HUDEP-2 (cell line): Measurements from ENCODE around the gene RCHY1.
"Not testable (repeated sequence)": the region's sequence is repeated elsewhere in the genome, so short reads cannot be mapped to it uniquely, and the experiment has no call there.

Experiments used
- DNase-seq, 76 experiments: peaks; one replicate each; lab custom pipeline; 2025; ENCODE audit not compliant: unreplicated experiment in 76 of 76; lab: John Stamatoyannopoulos, UW

The RCHY1 gene

DNA sequence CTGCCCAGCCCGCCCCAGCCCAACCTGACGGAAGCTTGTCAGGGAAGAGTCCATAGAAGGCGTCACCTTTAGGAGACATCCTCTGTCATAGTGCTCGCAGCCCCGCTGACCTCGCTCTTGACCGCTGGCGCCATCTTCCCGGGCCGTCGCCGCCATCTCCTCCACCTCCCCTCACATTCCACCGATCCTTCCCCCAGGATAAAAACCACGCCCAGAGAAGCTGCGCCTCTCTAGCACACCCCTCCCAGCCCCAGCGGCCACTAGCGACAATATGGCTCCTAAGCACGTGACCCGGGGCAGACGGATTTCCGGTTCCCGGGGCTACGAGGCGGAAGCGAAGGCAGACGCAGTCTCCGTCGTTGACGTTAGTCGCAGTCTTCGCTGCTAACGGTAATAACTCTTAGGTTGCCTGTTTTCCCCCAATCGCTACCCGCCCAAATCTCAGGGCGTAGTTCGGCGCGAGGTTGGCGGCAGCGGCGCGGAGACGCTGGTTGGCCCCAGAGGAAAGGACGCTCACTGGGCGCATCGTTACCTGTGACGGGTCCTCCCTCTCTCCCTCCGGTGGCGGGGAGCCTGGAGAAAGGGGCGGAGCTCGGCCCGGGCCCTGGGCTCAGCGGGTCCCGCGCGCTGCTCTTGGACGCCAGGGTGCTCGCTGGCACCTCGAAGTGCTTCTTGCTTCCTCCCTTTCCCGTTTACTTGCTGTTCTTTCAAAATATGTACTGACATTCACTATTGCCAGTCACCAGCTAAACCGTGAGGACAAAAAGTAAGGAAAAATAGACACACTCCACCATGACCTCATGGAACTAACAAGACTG, at the start of gene RCHY1, which contains the start of gene THAP6:
Gene RCHY1 (minus strand): TSS at position 273 of the 818 bp plus-strand sequence. CDS start 117 bp downstream, at position 156.
Gene THAP6 (plus strand): TSS at position 343 of the 818 bp plus-strand sequence. CDS start 980 bp downstream, outside the sequence.
- DNase-seq = peak in 75 of 76 experiments; percentile 13 to 93 (median 86)

DNA sequence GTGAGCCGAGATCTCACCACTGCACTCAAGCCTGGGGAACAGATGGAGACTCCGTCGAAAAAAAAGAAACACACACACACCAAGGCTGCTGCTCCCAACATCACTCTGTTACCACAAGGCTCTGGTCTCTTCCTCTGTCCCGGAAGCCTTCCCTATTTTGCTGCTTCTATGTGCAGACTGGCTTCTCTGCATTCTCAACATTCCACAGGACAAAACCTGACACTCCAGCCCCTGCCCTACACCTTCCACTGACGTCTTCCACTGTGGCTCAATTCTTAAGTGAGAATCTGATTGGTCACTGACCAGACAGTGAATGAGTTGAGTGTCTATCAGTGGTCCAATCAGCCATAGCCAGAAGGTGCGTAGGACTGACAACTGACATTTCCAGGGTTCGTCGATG, 47.6 kb upstream of the RCHY1 start:
- DNase-seq = no peak

DNA sequence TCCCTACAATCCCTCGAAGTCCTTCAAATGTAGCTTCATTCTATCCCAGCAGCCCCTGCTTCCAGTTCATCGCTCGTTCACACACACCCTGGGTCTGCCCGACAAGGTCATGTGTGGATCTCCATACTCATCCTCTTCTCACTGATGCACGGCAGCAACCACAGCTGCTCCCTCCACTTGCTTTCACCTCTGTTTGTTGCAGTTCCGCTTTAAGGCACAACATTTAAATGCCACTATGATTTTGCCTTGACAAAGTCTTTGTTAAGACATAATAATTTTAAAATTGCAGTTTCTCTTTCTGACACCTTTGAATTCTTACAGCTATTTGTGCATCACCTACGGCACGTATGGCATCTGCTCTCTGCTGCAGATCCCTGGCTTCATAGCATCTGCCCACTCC, 43.5 kb upstream of the RCHY1 start:
- no peak for DNase-seq

- DNase-seq = no peak
Measured at GRCh38 chr4:75555294-75556164, 41.3 kb upstream of the RCHY1 start, which contains the start of gene ODAPH. ODAPH (plus strand) TSS chr4:75556066; CDS start chr4:75556083, 17 bp downstream.

DNA sequence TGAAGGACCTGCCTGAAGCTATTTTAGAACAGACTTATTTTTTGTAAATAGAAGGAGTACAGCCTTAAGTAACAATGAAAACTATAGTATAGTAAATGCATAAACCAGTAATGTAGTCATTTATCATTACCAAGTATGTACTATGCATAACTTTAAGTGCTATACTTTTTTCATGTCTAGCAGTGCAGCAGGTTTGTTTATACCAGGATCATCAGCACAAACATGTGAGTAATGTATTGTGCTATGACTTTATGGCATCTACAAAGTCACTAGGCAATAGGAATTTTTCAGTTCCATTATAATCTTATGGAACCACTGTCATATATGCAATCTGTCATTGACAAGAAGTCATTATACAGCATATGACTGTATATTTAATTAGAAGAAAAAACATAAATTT, 38.2 kb upstream of the RCHY1 start:
- no peak for DNase-seq

GRCh38 chr4:75549019-75549418, 34.8 kb upstream of the RCHY1 start:
- no peak for DNase-seq

DNA sequence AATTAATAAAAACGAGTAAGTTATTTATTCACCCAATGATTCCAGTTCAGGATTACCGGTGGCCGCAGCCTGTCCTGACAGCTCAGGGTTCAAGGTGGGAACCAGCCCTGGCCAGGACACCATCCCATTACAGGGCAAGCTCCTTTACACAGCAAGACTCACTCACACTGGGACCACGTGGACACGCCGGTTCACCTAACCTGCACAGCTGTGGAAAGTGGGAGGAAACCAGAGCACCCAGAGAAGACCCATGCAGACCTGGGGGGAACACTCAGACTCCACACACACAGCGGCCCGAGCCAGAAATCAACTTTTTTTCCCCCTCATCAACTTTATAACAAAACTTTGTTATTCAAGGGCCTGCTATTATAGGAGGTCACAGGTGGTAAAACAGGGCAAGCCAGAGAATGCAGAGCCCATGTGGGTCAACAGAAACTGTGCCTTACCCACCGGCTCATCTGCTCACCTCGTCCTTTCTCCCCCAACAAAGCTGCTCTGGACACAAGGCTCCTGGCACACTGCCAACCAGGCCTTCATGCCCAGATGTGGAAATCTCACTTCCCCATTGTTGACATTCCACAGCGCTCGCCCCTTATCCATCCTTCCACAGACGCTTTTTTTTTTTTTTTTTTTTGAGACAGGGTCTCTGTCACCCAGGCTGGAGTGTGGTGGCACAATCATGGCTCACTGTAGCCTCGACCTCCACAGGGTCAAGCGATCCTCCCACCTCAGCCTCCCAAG, 33.6 kb upstream of the RCHY1 start:
- DNase-seq = peak in 1 of 76 experiments; percentile 3

- DNase-seq = no peak
Measured at GRCh38 chr4:75545526-75545925, 31.3 kb upstream of the RCHY1 start.

- no peak for DNase-seq
Measured at GRCh38 chr4:75544870-75545269, 30.7 kb upstream of the RCHY1 start.

DNA sequence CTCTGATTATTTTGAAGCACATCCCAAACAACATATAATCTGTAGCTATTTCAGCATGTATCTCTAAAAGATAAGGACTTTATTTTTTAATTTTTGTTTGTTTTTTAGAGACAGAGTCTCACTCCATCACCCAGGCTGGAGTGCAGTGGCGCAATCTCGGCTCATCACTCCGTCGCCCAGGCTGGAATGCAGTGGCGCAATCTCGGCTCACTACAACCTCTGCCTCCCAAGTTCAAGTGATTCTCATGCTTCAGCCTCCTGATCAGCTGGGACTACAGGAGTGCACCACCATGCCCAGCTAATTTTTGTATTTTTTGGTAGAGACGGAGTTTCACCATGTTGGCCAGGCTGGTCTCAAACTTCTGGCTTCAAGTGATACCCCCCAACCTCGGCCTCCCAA, 30.0 kb upstream of the RCHY1 start:
- not testable (repeated sequence) for DNase-seq

GRCh38 chr4:75542824-75543223, 28.6 kb upstream of the RCHY1 start:
- DNase-seq = no peak

- not testable (repeated sequence) for DNase-seq
Measured at GRCh38 chr4:75537308-75537707, 23.1 kb upstream of the RCHY1 start.

DNA sequence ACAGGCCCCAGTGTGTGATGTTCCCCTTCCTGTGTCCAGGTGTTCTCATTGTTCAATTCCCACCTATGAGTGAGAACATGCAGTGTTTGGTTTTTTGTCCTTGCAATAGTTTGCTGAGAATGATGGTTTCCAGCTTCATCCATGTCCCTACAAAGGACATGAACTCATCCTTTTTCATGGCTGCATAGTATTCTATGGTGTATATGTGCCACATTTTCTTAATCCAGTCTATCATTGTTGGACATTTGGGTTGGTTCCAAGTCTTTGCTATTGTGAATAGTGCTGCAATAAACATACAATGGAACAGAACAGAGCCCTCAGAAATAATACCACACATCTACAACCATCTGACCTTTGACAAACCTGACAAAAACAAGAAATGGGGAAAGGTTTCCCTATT, 19.7 kb upstream of the RCHY1 start:
- DNase-seq = not testable (repeated sequence)

DNA sequence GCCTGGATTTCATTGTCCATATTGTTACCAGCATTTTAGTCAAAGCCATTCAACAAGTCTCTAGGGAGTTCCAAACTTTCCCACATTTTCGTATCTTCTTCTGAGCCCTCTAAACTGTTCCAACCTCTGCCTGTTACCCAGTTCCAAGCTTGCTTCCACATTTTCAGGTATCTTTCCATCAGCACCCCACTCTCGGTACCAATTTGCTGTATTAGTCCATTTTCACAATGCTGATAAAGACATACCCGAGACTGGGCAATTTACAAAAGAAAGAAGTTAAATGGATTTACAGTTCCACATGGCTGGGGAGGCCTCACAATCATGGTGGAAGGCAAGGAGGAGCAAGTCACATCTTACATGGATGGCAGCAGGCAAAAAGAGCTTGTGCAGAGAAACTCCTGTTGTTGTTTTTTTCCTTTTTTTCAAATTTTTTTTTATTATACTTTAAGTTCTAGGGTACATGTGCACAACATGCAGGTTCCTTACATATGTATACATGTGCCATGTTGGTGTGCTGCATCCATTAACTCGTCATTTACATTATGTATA, 19.2 kb upstream of the RCHY1 start:
- DNase-seq = not testable (repeated sequence)

- DNase-seq = not testable (repeated sequence)
Measured at GRCh38 chr4:75531536-75532143, 17.4 kb upstream of the RCHY1 start.

DNA sequence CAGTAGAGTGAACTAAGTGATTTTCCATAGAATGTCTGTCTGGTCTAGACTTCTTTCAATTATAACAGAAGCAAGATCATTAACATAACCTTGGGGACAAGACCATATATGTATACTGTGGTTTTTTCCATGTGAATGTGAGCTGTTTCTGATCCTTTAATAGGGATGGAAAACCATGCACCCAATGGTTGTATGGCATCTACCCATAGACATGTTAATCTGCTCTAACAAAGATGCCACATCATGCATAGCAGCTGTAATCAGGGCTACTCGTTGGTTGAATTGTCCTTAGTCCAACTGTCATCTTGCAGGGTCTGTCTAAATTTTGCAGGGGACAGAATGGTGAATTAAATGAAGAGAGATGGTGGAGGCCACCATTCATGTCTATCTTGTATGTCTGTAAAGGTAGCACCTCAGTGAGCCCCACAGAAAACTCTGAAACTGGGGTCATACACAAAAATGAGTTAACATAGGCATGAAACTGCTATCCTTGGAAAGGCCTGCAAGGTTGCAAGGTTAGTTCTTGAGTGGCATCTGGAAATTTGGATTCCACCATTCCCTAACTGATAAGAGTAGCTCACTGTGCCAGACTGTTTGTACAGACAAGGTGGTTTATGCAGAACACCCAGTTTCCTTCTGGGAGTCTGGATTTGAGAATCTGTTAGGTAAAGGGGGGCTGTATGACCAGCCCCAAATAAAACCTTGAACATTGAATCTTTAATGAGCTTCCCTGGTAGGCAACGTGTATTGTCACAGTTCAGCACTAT, 16.5 kb upstream of the RCHY1 start:
- no peak for DNase-seq

DNA sequence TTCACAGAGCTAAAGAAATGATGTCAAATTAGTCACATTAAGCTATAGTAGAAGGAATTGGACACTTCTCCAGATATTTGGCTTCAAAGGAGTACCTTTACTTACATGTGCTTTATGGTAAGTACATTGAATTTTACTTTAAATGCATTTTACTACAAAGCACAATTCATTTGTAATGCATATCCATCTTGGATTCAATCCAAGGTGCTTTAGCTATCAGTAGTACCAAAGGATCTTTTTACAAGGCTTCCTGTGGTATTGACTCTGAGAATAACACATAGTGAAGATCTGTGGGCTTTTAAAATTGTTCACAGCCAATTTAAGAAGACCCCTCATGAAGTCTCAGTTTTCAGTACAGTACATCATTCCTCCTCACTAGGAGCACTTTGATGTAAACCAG, 13.3 kb upstream of the RCHY1 start:
- DNase-seq = no peak

DNA sequence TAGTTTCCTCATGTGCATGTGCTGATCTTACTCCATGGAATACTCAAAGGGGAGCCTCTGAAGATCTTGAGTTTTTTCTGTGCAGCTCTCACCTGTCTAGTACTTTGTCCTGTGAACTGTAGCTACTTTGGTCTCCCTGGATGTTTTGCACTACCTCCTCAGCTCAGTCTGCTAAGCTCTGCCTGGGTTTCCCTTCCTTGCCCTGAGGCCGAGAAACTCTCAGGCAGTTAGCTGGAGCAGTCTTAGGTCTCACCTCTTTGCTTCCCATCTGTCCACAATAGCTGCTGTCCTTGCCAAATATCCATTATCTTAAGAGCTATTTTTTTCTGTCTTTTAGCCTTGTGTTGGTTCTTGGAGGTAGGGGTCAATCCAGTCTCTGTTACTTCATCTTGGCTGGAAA, 11.7 kb upstream of the RCHY1 start:
- DNase-seq = no peak

DNA sequence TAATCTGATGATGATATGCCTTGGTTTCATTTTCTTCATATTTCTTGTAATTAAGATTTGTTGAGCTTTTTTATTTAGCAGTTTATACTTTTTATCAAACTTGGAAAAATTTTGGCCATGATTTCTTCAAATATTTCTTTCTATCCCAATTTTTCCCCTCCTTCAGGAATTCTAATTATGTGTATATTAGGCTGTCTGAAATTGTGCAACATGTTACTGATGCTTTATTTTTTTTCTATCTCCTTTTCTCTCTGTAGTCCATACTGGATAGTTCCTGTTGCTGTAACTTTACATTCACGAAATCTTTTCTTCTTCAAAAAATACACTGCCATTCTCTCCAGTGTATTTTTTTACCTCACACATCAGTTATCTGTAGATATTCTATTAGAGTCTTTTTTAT, 10.9 kb upstream of the RCHY1 start:
- DNase-seq = no peak
